Measurements from ENCODE around the gene RASAL2.

GRCh38 chr1:178238722-178239510, 145.0 kb downstream of the RASAL2 start:
- no peak for TF ChIP-seq EZH2 (IDR thresholded peaks at IDR 0.05)
- no peak for TF ChIP-seq POLR2AphosphoS5 (IDR thresholded peaks at IDR 0.05; ENCODE audit: borderline replicate concordance, low read depth, low read length)
